CMK (cell line): ENCODE measurements around the gene LPP.

Experiments used
- DNase-seq: peaks from one replicate; pipeline ENCODE4 v3.0.0-alpha.2; 2010; ENCODE audit warnings: low read depth

The LPP gene

DNA sequence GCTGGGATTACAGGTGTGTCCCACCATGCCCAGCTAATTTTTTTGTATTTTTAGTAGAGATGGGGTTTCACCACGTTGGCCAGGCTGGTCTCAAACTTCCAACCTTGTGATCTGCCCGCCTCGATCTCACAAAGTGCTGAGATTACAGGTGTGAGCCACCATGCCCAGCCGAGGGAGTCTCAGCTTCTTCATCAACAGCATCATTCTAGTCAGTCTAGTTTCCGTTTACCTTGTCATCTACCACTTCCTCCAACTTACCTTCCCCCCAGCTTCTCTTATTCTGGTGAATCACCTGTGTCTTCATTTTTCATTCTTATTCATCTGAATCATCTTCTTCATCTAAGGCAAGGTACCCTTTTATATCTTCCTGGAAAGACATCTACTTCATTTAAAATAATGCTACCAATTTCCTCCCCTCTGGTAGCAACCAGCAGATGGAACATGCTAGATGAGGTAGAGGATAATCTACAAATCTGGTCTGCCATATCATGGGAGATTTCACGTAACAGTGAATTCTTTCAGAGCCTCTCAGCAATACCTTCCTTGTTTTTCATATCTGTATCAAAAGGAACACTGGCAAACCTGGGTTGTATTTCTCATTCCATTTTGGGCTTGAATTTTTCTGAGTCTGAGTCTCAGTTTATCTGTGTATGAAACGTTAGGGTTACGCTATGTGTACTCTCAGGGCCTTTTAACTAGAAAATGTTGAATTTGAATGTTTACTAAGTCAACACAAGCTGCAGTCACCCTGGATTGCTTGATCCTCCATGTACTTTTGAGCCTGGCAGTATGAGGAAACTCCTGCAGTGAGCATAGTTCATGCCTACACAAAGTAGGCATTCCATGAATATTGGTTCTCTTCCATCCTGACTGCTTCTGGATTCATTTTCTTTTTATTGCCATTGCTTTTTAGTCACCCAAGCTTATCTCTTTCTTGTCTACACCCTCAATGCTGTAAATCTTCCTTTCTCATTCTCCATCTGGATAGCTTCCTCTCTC lies 16.8 kb downstream of the LPP start:
- DNase-seq, result no peak

DNA sequence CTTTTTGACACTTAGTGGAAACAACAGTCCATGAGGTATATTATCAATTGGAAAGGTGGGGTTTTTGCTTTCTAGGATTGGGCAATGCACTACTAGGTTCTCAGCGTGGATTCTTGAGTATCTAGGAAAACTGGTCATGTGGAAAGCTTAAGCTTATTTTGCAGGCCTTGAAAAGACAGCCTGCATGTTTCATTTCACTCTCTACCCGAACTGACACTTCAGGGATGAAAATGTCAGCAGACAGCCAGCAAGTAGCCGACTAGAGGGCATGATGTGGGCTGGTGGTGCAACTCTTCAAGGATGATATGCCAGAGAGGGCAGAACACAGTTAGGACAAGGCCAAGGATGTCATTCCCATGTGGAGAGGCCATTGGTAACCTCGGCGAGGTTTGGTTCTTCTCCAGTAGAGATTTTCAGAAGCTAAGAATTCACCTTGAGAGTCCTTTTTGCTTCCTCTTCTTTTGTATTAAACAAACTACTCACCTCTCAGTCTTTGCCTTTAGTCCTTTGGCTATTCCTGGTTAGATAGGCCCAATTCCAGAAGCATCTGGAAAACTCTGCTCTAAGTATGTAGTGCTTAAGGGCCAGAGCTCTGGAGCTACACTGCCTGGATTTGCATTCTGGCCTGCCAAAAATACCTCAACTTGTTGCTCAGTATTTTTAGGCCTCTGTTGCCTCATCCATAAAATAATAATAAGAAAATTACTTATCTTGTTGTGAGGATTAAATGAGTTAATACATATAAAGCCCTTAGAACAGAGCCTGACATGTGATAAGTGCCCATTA lies 17.9 kb downstream of the LPP start:
- DNase-seq, result no peak

DNA sequence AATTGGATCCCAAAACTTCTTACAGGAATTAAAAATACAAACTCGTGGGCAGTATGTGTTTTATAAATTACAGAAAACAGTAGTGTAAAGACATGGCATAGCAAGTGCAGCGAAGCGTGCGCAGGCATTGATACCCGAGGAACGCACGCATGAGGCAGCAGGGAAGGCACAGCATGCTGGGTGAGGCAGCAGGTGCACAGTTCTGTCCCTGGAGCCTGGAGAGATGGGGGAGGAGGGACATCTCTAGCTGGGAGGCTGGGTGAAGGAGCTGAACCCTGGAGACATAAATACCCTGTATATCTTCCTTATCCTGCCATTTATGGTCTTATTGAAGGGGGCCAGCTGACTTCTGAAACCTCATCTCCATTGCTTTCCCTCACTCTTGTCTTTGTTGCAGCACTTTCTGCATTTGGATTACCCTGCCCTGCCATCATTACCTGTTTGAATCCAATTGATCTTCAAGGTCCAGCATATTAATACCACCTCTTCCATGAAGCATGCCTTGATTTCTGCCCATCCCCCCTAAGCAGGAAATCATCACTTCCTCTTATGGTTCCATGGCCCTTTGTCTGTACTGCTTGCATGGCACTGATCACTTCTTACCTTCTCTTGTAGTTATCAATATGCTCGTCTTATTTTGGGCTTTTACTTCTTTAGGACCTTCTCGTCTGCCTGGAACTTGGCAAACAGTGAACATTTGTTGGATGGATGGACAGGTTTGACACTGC lies 20.5 kb downstream of the LPP start:
- DNase-seq, result no peak

DNA sequence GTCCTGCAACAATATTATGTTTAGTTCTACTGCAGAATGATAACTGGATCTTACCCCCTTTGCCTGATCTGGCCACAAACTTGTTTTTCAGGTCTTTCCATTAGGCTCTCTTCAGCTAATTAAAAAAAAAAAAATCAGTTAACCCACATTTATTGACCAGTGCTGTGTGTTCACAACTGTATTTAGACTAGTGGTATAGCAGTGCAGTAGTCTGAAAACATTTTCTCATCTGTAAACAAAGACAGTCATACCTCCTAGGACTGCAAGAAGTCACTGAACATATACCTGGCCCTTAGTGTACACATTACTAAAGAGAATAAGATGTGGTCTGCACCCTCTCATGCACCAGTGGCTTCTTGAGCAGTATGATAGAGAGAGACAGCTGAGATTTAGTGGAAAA lies 22.5 kb downstream of the LPP start:
- DNase-seq, result no peak

DNA sequence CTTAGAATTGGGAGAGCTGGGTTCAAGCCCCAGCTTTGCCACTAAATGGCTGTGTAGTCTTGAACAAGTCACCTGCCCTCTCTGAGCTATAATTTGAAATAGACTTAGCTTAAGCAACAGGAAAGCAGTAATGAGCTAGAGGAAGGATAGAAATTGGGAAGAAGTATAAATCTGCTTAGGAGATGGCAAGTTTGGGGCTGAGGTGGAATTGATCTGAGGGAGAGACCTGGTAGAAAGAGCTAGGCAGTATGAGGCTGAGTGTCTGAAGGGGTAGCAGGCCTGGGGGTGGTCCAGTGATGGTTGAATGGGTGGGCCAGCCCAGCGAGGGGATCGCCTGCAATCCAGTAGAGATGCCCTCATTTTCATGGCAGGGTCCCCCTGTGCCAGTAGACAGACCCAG lies 22.9 kb downstream of the LPP start:
- DNase-seq, result no peak

DNA sequence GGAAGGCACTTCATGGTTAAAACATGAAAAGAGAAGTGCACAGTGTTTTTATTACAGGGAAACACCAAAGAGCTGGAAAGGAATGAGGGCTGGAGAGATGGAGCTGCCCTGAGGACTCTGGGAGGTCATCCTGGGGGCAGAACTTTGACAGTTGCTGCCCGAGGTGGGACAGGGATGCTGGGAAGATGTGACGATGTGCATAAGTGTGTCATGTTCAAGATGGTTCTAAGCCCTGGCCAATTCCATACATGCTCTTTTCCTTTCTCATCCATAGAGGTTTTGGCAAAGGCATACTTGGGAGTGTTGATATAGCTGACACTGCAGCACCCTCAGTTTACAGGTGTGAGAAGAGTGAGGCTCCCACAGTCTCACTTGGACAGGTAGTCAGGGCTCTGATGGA lies 23.8 kb downstream of the LPP start:
- no peak for DNase-seq

DNA sequence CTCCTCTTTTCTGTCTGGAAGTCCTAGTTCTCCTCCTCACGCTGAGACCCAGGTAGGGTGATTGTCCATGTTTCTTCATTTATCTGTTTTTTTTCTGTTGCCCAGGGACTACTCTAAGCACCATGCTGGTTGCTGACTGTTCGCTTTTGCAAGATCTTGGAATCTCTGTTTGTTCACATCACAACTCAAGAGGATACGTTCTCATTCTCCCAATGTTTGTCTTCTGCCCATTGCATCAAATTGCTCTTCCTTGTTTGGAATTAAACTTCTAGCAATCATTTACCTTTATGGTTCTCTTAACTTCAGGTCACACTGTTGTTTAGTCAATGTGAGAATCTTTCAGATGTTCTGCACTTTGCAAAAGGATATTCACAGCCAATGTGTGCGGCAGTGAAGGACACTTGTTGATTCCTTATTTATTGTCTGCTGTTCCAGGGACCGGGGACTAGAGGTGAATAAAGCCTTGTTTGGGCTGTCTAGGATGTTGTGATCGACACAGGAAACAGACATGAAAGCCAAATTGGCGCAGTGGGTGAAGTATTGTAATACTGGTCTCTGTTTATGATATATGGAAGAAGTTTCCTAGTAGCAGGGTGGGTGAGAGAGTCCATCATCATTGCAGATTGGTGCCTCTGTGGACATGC lies 24.5 kb downstream of the LPP start:
- DNase-seq, result no peak

DNA sequence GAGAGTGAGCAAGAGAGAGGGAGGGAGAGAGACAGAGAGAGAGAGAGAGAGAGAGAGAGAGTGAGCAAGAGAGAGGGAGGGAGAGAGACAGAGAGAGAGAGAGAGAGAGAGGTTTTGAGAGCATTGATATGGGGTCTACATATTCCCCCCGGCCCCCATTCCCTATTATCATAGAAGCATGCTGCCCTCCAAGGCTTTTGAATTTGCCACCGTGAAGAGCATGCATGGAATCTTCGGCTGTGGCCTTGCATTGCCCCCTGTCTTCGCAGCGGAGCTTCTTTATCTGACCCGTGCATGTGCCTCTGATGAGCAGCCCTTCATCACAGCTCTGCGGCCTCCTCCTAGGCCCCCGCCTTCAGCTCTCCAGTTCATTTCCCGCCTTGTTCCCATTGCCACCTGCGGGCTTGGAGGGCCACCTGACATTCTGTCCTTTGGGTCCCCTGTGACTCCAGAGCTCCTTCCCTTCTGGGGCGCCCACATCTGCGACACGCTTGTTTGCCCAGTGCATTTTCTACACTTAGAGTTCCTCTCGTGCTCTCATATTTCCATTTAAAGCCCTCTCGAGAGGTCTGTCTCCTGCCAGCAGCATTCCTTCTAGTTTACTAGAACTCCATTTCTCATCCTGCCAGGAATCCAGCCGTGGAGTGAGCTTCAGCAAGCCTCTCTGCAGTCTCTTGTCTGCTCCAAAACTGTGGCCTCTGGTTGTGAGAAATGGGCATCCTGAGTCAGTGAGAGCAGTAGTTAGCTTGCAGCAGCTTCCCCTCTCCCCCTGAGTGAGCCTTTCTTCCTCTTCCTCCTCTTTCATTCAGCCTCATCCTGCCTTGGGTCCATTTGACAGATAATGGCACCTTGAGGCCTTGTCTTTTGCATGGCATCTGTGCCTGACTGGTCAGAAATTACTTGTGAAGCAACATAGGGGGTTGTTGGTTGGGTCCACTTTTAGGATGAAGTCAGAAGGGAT lies 25.3 kb downstream of the LPP start:
- DNase-seq, result no peak

DNA sequence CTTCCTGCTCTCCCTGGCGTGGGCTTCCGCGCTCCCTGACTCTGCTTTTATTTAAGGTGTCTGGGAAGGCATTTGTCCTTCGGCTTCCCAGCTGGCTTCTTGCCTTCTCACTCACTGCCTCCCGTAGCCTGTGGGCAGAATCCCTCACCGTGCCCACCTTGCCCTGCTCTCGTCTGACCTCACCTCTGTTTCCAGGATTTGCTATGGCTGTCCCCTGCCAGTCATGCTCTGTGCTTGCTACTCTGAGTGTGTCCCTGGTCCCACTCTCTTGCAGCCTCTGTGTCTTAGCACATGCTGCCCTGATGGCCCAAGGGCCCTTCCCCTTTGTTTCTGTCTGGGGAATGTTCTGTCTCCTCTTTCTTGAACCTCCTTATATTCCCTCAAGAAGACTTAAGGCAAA lies 26.2 kb downstream of the LPP start:
- DNase-seq, result no peak

DNA sequence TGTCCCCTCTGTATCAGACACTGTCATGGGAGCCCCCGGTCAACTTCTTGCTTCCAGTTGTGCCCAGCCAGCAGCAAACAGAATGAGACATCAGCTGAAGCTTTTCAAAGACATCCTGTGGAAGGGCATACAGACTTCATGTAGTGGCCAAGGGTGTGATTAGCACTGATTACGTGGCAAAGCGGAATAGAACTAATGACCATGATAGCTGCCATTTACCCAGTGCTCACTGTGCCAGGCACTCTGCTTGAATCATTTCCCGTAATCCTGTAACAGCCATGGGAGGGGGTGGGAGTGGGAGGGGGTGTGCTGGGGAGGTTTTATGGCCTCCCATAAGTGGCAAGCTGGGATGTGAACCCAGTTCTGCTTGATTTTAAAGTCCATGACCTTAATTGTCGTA lies 29.5 kb downstream of the LPP start:
- DNase-seq, result no peak

DNA sequence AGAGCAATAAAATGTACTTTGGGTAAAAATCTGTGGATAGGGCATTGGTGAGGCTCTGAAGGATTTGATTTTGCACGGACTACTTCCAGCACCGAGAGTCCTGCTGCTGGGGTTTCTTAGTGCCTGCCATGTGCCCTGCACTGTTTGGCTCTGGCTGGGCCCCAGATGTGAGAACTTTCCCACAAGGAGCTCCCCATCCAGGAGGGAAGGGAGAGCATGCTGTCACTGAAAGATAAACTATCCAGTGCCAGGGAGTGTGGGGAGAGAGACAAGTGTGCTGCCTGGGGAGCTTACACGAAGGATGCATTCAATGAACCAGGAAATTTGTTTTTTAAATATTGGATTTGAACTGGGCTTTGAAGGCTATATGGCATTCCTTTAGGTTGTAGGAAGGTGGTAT lies 30.2 kb downstream of the LPP start:
- DNase-seq, result no peak

DNA sequence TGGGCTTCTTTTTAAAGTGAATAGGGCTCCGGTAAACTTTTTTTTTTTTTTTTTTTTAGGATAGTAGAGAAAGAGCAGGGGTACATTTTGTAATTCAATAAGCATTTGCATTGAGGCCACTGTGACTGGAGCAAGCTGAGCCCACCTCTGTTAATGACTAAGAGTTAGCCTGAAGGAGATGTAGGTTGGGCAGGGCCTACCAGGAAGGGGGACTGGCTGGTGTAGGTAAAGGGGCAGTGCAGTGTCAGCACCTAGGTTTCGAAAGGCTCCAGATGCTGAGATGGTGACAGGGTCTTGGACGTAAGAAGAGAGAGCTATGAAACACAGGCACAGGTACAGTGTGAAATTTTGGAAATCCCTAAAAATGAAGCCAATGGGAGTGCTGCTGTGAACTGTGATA lies 30.7 kb downstream of the LPP start:
- no peak for DNase-seq

DNA sequence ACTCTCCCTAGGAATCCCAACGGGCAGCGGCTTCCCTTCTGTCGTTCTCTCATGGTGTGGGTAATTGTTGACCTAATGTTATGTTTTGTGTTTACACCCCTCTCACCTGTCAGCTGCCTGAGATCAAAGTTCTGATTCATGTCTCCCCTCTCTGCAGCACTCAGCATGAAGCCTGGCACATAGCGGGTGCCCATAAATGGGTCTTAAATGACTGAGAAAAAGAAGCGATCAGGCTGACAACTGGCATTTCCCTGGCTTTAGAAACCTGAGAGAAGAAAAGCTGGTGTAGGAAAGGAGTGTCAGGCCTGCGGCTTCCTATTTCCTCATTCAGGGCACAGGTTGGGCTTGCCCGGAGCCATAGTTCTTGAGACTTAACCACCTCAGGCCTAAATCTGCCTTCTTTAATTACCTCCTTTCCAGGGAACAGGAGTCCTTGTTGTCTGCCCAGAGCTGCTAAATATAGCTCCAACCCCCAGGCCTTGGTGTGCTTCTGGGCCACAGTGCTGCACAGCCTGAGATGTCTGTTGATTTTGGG lies 31.8 kb downstream of the LPP start:
- no peak for DNase-seq

DNA sequence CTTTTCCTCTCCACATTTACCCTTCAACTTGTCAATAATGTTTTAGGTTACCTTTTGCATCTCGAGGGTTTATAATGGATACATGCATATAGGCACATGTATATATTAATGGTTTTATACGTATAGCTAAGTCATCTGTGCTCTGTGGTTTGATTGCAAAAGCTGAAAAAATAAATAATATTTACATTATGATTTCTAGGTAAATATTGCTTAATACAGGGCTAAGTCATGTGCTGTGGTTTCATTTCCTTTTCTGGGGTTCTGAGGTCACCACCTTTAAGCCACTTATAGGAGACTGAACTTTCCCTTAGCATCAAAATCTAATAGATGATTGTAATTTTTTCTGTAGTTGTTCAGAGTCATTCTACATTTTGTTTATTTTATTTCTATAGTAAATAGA lies 33.1 kb downstream of the LPP start:
- no peak for DNase-seq

DNA sequence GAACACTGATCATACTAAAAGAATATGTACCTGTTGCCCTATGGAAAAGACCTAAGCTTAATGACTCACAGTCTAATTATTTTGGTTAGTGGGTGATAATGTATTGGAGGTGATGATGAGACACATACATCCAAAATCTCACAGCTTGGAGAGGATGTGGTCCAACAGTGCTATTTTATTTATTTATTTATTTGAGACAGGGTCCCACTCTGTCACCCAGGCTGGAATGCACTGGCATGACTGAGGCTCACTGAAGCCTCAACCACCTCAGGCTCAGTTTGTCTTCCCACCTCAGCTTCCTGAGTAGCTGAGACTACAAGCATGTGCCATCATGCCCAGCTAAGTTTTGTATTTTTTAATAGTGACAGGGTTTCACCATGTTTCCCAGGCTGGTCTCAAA lies 35.0 kb downstream of the LPP start:
- DNase-seq, result no peak

DNA sequence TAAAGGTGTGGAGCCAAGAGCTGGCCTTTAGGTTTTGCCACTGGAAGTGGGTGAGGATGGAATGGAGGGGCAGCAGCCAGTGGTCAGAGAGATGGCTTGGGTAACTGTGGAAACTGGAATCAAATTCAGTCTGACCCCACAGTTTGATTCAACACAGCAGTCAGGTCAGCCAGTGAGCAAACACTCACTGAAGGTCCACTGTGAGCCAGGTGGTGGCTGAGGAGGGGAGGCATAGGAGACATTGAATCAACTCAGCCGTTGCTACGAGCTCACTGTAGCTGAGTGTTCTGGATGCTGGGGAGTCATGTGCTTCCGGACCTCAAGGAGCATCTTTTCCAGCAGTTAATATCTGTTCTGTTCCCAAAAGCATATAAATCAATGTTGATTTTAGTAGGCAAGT lies 37.5 kb downstream of the LPP start:
- DNase-seq, result no peak

DNA sequence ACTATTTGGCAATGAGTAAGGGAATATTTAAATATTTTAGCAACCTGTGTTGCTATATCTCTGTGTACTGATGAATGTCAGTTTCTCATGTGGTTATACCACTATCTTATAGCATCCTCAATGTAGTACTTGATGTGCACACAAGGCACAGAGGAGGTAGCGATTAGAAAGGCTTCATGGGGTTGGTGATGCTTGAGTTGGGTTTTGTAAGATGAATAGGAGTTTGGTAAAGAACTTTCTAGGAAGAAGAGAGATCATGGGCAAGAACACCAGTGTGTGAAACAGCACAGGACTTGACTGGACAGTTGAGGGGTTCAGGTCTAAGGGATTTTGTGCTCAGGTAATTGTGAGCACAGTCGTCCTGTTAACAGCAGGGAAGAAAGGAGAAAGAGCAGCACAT lies 38.1 kb downstream of the LPP start:
- no peak for DNase-seq

DNA sequence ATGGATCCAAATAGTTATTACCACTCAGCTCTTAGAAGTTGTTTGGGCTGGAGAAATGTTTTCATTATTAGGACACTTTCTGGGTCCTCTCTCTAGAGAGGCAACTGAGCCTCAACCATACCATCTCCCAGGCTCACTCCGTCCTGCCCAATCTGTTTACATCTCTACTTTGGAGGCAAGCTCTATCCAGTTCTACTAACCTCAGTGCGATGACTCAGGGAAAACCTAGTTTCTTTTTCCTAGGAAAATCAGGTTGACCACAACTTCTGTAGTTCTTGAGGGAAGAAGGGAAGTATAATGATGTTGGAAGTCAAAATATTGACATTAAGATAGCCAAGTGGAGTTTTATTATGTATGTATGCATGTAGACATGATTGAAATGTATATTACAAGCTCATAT lies 40.4 kb downstream of the LPP start:
- DNase-seq, result no peak

DNA sequence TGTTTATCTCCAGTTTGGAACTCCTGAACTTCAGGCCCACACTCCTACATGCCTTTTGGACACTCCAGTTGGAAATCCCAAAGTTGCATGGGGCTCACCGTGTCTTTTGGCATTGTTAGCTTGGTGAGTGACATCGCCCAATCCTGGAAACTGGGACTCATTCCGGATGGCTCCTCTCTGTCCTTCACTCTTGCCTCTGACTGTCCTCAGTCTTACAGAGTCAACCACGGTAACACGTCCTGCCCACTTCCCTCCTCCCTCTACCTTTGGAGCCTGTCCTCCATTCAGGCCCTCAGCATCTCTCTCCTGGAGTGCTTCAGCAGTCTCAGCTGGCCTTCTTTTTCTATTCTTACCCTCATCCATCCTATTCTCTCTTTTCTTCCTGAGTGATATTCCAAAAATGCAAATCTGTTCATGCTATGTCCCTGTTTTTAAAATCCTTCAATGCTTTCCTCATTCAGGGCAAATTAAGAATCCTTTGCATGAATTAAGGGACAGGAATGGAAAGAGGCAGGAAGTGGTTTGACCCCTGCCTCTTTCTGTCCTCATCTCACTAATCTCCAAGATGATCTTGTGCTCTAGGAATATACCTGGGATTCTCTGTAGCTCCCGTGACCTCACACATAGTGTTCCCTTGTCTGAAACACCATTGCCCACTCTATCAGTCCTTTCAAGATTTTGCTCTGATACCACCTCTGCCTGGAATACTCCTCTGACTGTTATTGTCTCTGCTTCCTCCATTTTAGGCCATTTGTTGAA lies 42.5 kb downstream of the LPP start:
- no peak for DNase-seq

DNA sequence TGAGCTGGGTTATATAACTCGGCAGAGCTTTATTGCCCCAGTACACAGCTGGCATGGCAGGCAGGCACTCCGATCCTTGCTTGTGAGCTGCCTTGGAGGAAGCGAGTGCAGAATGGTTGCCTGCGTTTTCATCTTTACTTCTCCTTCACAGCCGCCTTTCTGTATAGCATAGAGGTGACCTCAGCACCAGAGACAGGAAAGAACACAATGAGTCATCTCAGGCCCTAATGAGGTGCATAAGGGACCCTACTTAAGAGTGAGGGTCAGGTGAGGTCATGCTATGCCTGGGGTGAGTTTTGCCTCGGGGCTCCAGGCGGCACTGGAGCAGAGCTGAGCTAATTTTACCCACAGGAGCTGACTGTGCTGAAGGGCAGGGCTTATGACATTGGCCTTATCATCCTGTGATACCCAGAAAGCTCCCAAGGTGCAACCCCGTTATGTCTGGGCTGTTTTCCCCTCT lies 43.5 kb downstream of the LPP start:
- DNase-seq, result no peak
